ENCODE measurements around the gene OR52E1.

OR52E1 gene

DNA sequence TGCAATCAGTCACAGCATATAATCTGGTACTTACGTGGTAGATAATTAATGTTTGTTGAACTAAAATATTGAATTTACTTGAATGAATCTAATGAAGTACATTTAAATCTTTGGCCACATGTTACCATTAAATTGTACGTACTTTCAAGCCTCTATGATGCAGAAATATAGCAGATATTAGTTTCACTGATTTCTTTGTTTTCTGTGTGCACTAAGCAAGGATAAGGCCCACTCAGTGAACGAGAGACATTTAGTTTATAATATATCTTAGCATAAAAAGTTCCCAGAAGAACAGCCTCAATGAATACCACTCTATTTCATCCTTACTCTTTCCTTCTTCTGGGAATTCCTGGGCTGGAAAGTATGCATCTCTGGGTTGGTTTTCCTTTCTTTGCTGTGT is at the start of gene OR52E1:
TSS of gene OR52E1 (plus strand) at position 301 of the 400 bp plus-strand sequence.
- no peaks in the 10 kb centered on the region for H3K9me3 ChIP-seq (ENCODE audit: control insufficient read depth, low read length)
- no peaks in the 10 kb centered on the region for H3K36me3 ChIP-seq (ENCODE audit: control insufficient read depth, insufficient read depth, low read length)
- H2AFZ ChIP-seq, result no peak within 1 kb of the TSS
- H3K79me2 ChIP-seq, result no peaks in the 10 kb centered on the region
- no peak within 1 kb of the TSS for H3K9ac ChIP-seq
- no peak within 1 kb of the TSS for H3K27ac ChIP-seq
- TF ChIP-seq, protein P1, sequence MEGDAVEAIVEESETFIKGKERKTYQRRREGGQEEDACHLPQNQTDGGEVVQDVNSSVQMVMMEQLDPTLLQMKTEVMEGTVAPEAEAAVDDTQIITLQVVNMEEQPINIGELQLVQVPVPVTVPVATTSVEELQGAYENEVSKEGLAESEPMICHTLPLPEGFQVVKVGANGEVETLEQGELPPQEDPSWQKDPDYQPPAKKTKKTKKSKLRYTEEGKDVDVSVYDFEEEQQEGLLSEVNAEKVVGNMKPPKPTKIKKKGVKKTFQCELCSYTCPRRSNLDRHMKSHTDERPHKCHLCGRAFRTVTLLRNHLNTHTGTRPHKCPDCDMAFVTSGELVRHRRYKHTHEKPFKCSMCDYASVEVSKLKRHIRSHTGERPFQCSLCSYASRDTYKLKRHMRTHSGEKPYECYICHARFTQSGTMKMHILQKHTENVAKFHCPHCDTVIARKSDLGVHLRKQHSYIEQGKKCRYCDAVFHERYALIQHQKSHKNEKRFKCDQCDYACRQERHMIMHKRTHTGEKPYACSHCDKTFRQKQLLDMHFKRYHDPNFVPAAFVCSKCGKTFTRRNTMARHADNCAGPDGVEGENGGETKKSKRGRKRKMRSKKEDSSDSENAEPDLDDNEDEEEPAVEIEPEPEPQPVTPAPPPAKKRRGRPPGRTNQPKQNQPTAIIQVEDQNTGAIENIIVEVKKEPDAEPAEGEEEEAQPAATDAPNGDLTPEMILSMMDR (IDR thresholded peaks at IDR 0.05), result no peak
- H3K4me1 ChIP-seq, result no peaks in the 10 kb centered on the region
- no peaks in the 10 kb centered on the region for H3K27me3 ChIP-seq (ENCODE audit: control insufficient read depth, insufficient read depth, low read length)
- no peak within 1 kb of the TSS for H3K4me2 ChIP-seq (ENCODE audit: low read length)
- H3K4me3 ChIP-seq (ENCODE audit: low read depth, low read length), result no peak within 1 kb of the TSS

DNA sequence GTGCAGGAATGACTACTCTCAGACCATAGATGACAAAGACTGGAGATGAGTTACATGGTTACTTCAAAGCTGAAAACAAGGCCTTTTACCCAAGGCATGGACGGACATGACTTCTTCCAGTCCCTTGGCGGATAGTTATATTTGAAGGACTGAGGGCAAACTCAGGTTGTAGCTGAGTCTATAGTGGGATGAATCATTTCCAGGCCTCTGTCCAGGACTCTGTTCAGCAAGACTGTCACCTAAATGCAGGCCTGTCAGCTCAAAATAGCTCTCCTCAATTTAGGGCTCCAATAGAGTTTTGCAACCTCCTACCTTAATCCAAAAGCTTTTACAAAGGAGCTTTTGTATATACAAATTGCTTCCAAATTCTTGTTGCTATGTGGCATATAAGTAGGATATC is 47.4 kb upstream of the OR52E1 start:
- H3K27me3 ChIP-seq (ENCODE audit: control insufficient read depth, insufficient read depth, low read length), result no peaks in the 10 kb centered on the region
- no peak overlapping the region for H3K4me3 ChIP-seq (ENCODE audit: low read depth, low read length)
- no peak overlapping the region for H3K4me2 ChIP-seq (ENCODE audit: low read length)
- H3K9me3 ChIP-seq (ENCODE audit: control insufficient read depth, low read length), result no peaks in the 10 kb centered on the region
- no peak overlapping the region for H3K9ac ChIP-seq
- TF ChIP-seq, protein P1 (IDR thresholded peaks at IDR 0.05), result no peak
- H3K27ac ChIP-seq, result no peak overlapping the region
- H3K36me3 ChIP-seq (ENCODE audit: control insufficient read depth, insufficient read depth, low read length), result no peaks in the 10 kb centered on the region
- no peaks in the 10 kb centered on the region for H3K79me2 ChIP-seq
- no peak overlapping the region for H2AFZ ChIP-seq
- H3K4me1 ChIP-seq, result no peaks in the 10 kb centered on the region

DNA sequence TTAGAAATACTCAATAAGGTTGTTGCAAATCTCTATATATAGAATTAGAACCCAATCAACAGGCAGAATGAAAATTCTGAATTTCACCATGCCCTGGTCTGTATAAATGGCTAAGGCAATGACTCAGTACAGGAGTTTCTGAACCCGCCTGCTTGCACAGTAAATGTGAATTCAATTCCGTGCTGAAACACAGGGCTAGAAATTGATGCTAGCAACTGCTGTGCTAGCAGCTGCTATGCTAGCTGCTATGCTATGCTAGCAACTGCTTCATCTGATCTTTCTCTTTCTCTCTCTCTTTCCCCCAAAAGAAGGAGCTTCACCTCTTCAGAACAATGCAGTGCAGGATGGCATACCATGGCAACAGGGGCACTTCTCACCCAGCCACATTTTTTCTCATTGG is 32.7 kb upstream of the OR52E1 start:
- Histone ChIP-seq H3K4me3 (ENCODE audit: low read depth, low read length) (no peak overlapping the region), H3K27me3 (ENCODE audit: control insufficient read depth, insufficient read depth, low read length) (no peaks in the 10 kb centered on the region), H3K4me2 (ENCODE audit: low read length) (no peak overlapping the region), H3K79me2 (no peaks in the 10 kb centered on the region), H3K36me3 (ENCODE audit: control insufficient read depth, insufficient read depth, low read length) (no peaks in the 10 kb centered on the region), H2AFZ (no peak overlapping the region), H3K27ac (no peak overlapping the region), H3K4me1 (no peaks in the 10 kb centered on the region), H3K9me3 (ENCODE audit: control insufficient read depth, low read length) (no peaks in the 10 kb centered on the region), H3K9ac (no peak overlapping the region)
- TF ChIP-seq, protein P1 (IDR thresholded peaks at IDR 0.05), result no peak

DNA sequence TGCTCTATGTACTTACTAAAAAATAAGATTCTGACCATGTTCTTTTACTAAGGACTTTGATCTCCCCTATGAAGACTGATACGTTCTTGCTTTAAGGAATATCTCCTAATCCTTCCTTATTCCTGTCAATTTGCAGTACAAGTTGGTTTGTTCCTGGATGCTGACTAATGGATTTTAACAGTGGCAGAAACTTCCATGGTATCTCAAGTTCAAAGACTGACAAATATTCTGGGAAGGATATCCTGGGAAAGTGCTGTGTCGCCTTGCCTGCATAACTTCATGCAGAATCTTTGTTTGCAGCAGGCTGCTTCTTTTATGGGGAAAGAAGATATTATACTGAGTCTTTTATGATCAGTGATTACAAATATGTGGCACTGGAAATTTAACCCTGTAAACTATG is 31.4 kb upstream of the OR52E1 start:
- Histone ChIP-seq H3K4me2 (ENCODE audit: low read length) (no peak overlapping the region), H3K27me3 (ENCODE audit: control insufficient read depth, insufficient read depth, low read length) (no peaks in the 10 kb centered on the region), H3K36me3 (ENCODE audit: control insufficient read depth, insufficient read depth, low read length) (no peaks in the 10 kb centered on the region), H3K9me3 (ENCODE audit: control insufficient read depth, low read length) (no peaks in the 10 kb centered on the region), H3K27ac (no peak overlapping the region), H3K79me2 (no peaks in the 10 kb centered on the region), H3K4me3 (ENCODE audit: low read depth, low read length) (no peak overlapping the region), H3K4me1 (no peaks in the 10 kb centered on the region), H2AFZ (no peak overlapping the region), H3K9ac (no peak overlapping the region)
- TF ChIP-seq, protein P1 (IDR thresholded peaks at IDR 0.05), result no peak

DNA sequence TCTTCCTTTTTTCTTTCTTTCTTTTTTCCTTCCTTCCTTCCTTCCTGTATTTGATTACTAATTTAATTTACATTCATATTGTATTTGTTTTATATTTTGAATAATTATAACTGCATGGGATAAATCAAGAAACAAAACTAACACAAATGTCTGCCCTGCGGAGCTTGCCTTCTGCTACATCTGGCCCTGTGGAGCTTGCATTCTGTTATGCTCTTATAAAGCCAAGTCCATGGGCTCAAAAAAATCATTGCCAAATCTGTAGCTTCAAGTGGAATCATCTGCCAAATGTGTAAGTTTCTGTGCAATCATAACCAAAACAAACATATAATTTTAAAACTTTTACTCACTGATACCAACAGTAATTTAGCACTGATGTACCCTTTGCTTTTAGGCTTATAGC is 31.0 kb upstream of the OR52E1 start:
- H3K4me2 ChIP-seq (ENCODE audit: low read length), result no peak overlapping the region
- H3K9me3 ChIP-seq (ENCODE audit: control insufficient read depth, low read length), result no peaks in the 10 kb centered on the region
- no peak overlapping the region for H3K9ac ChIP-seq
- no peak overlapping the region for H3K27ac ChIP-seq
- TF ChIP-seq, protein P1 (IDR thresholded peaks at IDR 0.05), result no peak
- no peaks in the 10 kb centered on the region for H3K27me3 ChIP-seq (ENCODE audit: control insufficient read depth, insufficient read depth, low read length)
- no peaks in the 10 kb centered on the region for H3K4me1 ChIP-seq
- H2AFZ ChIP-seq, result no peak overlapping the region
- no peak overlapping the region for H3K4me3 ChIP-seq (ENCODE audit: low read depth, low read length)
- H3K79me2 ChIP-seq, result no peaks in the 10 kb centered on the region
- no peaks in the 10 kb centered on the region for H3K36me3 ChIP-seq (ENCODE audit: control insufficient read depth, insufficient read depth, low read length)

Data from parathyroid adenoma (tissue), 2 donors.